Gastrocnemius medialis (tissue), 4 donors: ENCODE data around the gene MAEA. TPM values are rescaled to one million over a fixed set of nuclear protein-coding genes. Genes with fewer than 3 reads are reported as not detected.
A peak's percentile ranks its signal among the peaks of the same experiment; 100 is the strongest.

Experiments
- ATAC-seq, 2 donors: fragments of 150-250 bp; one replicate each; pipeline ENCODE4 v1.9.1; 2016
- DNase-seq, 2 donors: peaks; one replicate each; pipeline ENCODE4 v3.0.0-alpha.2; 2019
- H3K27ac ChIP-seq, 4 donors: fragments of 200-600 bp; sonication (generic); 1 replicate in 1 of 4; 2 replicates in 3 of 4; pipeline ENCODE4 v1.5.1; 2016 to 2018; ENCODE audit warnings: mild to moderate bottlenecking in 2 of 4, moderate library complexity in 1 of 4
- H3K27me3 ChIP-seq, 3 donors: fragments of 200-600 bp; sonication (generic) in 2 of 3; 1 replicate in 1 of 3; 2 replicates in 2 of 3; pipeline versions ENCODE4 v1.5.1 to v1.6.0; 2016 to 2019; ENCODE audit warnings: mild to moderate bottlenecking in 1 of 3, moderate library complexity in 1 of 3
- H3K36me3 ChIP-seq, 2 donors: fragments of 200-600 bp; sonication (generic) in 1 of 2; one replicate each; pipeline ENCODE4 v1.5.1; 2017 to 2018
- H3K4me1 ChIP-seq, 2 donors: fragments of 200-600 bp; sonication (generic) in 1 of 2; one replicate each; pipeline ENCODE4 v1.5.1; 2016 to 2017; ENCODE audit warnings: mild to moderate bottlenecking in 2 of 2
- H3K4me3 ChIP-seq, 4 donors: fragments of 200-600 bp; sonication (generic) in 3 of 4; 1 replicate in 1 of 4; 2 replicates in 3 of 4; pipeline ENCODE4 v1.5.1; 2016 to 2019; ENCODE audit warnings: mild to moderate bottlenecking in 2 of 4
- H3K9me3 ChIP-seq, 3 donors: fragments of 200-600 bp; sonication (generic) in 2 of 3; 1 replicate in 1 of 3; 2 replicates in 2 of 3; pipeline ENCODE4 v1.5.1; 2016 to 2019
- POLR2A ChIP-seq, 2 donors: fragments of 450-650 bp; IDR thresholded peaks; one replicate each; pipeline ENCODE4 v1.6.1; 2017; ENCODE audit warnings: antibody characterized with exemption in 2 of 2, mild to moderate bottlenecking in 2 of 2, moderate library complexity in 2 of 2
- in situ Hi-C, 4 donors: fragments of 200-750 bp; cut with MboI; loops; one replicate each; pipeline versions ENCODE4 v1.15.0 to v1.8.0; 2017; ENCODE audit warnings: low sequenced_read_pairs in 4 of 4
- intact Hi-C: fragments of 100-400 bp; cut with DNase I; formaldehyde crosslinking; loops from one replicate; pipeline ENCODE4 v1.15.1; 2023; ENCODE audit warnings: low total_unique reads
- total RNA-seq, 4 donors: library from RNA; depleted of rRNA; stranded (reverse); fragments of >200 nt; gene quantifications; one replicate each; pipeline versions ENCODE4 v1.1.0 to v1.2.3, GENCODE V29; 2016
- TF ChIP-seq, protein P1 (sequence below), 5 experiments: fragments of 450-650 bp in 3 of 5; fragments of 200-600 bp in 2 of 5; sonication (generic) in 2 of 5; IDR thresholded peaks in 4 of 5; conservative IDR thresholded peaks in 1 of 5; 1 replicate in 4 of 5; 2 replicates in 1 of 5; pipeline ENCODE4 v1.5.1; 2016 to 2019; ENCODE audit warnings: antibody characterized with exemption in 5 of 5, mild to moderate bottlenecking in 3 of 5, moderate library complexity in 3 of 5

MAEA gene
- total RNA-seq, 4 donors from 2014 or later, result 30.0 to 42.7 (median 34.3) TPM

- intact Hi-C loops (loop anchor here (1.0 to 5.0 kb wide), 4 partner anchors 36 to 609 kb away; partner anchors contain the start of genes FGFRL1 and LETM1), in situ Hi-C loops (no loop called here)
- Histone ChIP-seq H3K27ac (peak overlapping the region; percentile 94 to 99 (median 98)), H3K27me3 (no peaks in the 10 kb centered on the region), H3K9me3 (no peaks in the 10 kb centered on the region), H3K4me1 (peaks cover 57 to 78% of the 10 kb centered on the region in 2 donors), H3K4me3 (peak overlapping the region; percentile 81 to 93 (median 90)), H3K36me3 (no peaks in the 10 kb centered on the region)
- TF ChIP-seq, protein P1, sequence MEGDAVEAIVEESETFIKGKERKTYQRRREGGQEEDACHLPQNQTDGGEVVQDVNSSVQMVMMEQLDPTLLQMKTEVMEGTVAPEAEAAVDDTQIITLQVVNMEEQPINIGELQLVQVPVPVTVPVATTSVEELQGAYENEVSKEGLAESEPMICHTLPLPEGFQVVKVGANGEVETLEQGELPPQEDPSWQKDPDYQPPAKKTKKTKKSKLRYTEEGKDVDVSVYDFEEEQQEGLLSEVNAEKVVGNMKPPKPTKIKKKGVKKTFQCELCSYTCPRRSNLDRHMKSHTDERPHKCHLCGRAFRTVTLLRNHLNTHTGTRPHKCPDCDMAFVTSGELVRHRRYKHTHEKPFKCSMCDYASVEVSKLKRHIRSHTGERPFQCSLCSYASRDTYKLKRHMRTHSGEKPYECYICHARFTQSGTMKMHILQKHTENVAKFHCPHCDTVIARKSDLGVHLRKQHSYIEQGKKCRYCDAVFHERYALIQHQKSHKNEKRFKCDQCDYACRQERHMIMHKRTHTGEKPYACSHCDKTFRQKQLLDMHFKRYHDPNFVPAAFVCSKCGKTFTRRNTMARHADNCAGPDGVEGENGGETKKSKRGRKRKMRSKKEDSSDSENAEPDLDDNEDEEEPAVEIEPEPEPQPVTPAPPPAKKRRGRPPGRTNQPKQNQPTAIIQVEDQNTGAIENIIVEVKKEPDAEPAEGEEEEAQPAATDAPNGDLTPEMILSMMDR (IDR thresholded peaks at IDR 0.05 in 4 of 5, conservative IDR thresholded peaks at IDR 0.05 in 1 of 5), result no peak
- no peak for TF ChIP-seq POLR2A (IDR thresholded peaks at IDR 0.05)
- peak in 1 of 2 donors; percentile 13 for DNase-seq
- ATAC-seq, result peak; percentile 6 to 7
Measured at GRCh38 chr4:1247864-1248244, 41.8 kb upstream of the MAEA start.

DNA sequence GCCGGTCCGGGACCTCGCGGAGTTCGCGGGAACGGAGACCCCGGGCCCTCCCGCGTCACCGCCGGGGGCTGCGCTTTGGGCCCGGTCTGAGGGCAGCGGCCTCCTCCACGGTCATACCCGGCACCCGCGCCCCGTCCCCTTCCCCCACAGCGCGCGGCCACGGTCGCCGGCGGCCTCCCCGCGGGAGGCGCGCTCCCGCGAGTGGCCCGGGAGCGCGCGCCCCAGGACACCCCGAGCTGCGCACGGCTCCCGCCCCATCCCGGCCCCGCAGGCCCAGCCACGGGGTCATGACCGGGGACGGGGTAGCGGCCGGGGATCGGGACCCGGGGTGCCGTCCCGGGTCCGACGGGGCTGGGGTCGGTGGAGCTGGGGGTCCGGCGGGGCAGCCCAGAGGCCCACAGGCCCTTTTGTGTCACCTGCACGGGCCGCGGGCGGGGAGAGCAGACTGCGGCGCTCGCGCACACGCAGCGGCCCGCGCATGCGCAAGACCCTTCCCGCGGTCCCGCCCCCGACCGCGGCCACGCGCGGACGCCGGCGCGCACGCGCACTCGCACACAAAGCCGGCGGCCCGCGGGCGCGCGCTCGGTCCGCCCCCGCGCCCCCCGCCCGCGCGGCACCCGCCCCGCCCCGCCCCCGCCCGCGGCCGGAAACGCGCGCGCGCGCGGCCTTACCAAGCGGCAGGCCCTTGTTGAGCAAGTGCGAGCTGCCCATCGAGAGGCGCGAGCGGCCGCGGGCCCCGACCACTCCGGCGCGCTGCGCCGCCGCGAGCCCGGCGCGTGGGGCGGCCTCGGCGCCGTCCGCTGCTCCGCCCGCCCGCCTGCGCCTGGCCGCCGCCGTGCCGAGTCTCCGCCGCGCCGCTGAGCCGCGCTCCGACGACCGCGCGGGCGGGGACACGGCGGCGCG lies 41.2 kb upstream of the MAEA start, which contains the start of gene CTBP1:
TSS of gene CTBP1 (minus strand) at position 886 of the 903 bp plus-strand sequence. CDS start 7,799 bp downstream, outside the sequence.
- H3K36me3 ChIP-seq, result no peaks in the 10 kb centered on the region
- DNase-seq, result peak; percentile 52 to 66
- TF ChIP-seq POLR2A (IDR thresholded peaks at IDR 0.05), result peak; percentile 74 to 87
- TF ChIP-seq, protein P1 (IDR thresholded peaks at IDR 0.05 in 4 of 5, conservative IDR thresholded peaks at IDR 0.05 in 1 of 5), result peak in 1 of 5 experiments; percentile 16
- no peaks in the 10 kb centered on the region for H3K9me3 ChIP-seq
- peaks cover 52 to 78% of the 10 kb centered on the region in 2 donors for H3K4me1 ChIP-seq
- H3K27ac ChIP-seq, result peak within 1 kb of the TSS; percentile 94 to 99 (median 98)
- intact Hi-C loops, result loop anchor here (1.0 to 5.0 kb wide), 6 partner anchors 36 to 609 kb away; partner anchors contain the start of genes FGFRL1, LETM1 and MAEA
- peak within 1 kb of the TSS; percentile 81 to 93 (median 90) for H3K4me3 ChIP-seq
- no peaks in the 10 kb centered on the region for H3K27me3 ChIP-seq
- in situ Hi-C loops, result no loop called here
- ATAC-seq, result peak; percentile 67 to 74

DNA sequence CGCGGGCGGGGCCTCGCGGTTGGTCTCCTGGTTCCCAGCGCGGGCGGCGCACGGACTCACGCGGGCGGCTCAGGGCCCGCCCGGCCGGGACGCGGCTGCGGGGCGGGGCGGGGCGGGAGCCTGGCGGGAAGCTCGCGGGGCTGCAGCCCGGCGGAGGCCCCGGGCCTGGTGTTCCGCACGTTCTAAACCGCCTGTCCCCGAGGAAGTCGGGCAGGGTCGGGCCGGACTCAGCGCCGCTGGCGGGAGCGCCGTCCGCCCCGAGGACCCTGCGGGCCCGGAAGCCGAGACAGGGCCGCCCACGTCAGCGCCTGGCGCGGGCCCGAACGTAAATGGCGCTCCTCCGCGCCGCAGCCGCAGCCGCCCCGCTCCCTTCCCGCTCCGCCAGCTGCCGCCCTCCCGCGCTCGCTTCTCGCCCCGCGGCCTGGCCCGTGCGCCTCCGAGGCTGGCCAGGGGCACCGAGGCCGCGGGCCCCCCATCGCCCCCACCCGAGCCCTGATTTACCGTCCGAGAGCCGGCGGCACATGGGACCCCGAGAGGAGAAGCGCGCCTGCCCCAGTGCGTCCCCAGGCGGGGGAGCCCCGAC lies 40.5 kb upstream of the MAEA start:
- ATAC-seq, result peak; percentile 78 to 80
- in situ Hi-C loops, result no loop called here
- peak overlapping the region; percentile 94 to 97 (median 96) for H3K27ac ChIP-seq
- peak overlapping the region; percentile 68 to 85 (median 83) for H3K4me3 ChIP-seq
- H3K36me3 ChIP-seq, result no peaks in the 10 kb centered on the region
- no peaks in the 10 kb centered on the region for H3K27me3 ChIP-seq
- TF ChIP-seq, protein P1 (IDR thresholded peaks at IDR 0.05 in 4 of 5, conservative IDR thresholded peaks at IDR 0.05 in 1 of 5), result no peak
- TF ChIP-seq POLR2A (IDR thresholded peaks at IDR 0.05), result peak; percentile 23 to 62
- H3K4me1 ChIP-seq, result peaks cover 45 to 73% of the 10 kb centered on the region in 2 donors
- DNase-seq, result peak; percentile 74 to 78
- intact Hi-C loops, result loop anchor here (1.0 to 5.0 kb wide), 5 partner anchors 37 to 608 kb away; partner anchors contain the start of genes FGFRL1, LETM1 and MAEA
- H3K9me3 ChIP-seq, result no peaks in the 10 kb centered on the region

- H3K27ac ChIP-seq, result peak overlapping the region; percentile 94 to 97 (median 96)
- no peaks in the 10 kb centered on the region for H3K9me3 ChIP-seq
- H3K4me1 ChIP-seq, result peaks cover 39 to 66% of the 10 kb centered on the region in 2 donors
- H3K4me3 ChIP-seq, result peak overlapping the region; percentile 68 to 85 (median 83)
- H3K36me3 ChIP-seq, result no peaks in the 10 kb centered on the region
- TF ChIP-seq, protein P1 (IDR thresholded peaks at IDR 0.05 in 4 of 5, conservative IDR thresholded peaks at IDR 0.05 in 1 of 5), result no peak
- no peak for TF ChIP-seq POLR2A (IDR thresholded peaks at IDR 0.05)
- DNase-seq (no peak), ATAC-seq (peak; percentile 2)
- in situ Hi-C loops (loop anchor here in 3 of 4 donors (5.0 to 10.0 kb wide), 3 partner anchors 42 to 97 kb away; partner anchors contain the start of gene UVSSA (in 3 of the 3)), intact Hi-C loops (loop anchor here (1.0 to 5.0 kb wide), 5 partner anchors 38 to 607 kb away; partner anchors contain the start of genes FGFRL1, LETM1 and MAEA)
- H3K27me3 ChIP-seq, result no peaks in the 10 kb centered on the region
Measured at GRCh38 chr4:1249731-1250526, 39.8 kb upstream of the MAEA start.
